Heart left ventricle (tissue), 16 donors: ENCODE data around the gene BRD3OS. TPM values are rescaled to one million over a fixed set of nuclear protein-coding genes. Genes with fewer than 3 reads are reported as not detected.

Source experiments
- ATAC-seq, 4 donors: fragments of 200-7000 bp; cut with Tn5 transposase; one replicate each; pipeline ENCODE4 v1.9.1; 2020 to 2022; ENCODE audit warnings: moderate library complexity in 4 of 4, mild to moderate bottlenecking in 3 of 4, moderate number of reproducible peaks in 1 of 4
- DNase-seq, 5 donors: peaks; one replicate each; pipeline ENCODE4 v3.0.0-alpha.2; 2020
- H3K27ac ChIP-seq, 12 donors: fragments of 200-600 bp; sonication (generic) in 4 of 12; one replicate each; pipeline versions ENCODE4 v1.5.0 to v1.8.0; 2016 to 2022; ENCODE audit warnings: mild to moderate bottlenecking in 2 of 12
- H3K27me3 ChIP-seq, 9 donors: fragments of 200-600 bp; sonication (generic) in 2 of 9; one replicate each; pipeline versions ENCODE4 v1.5.1 to v1.8.0; 2016 to 2022; ENCODE audit warnings: mild to moderate bottlenecking in 3 of 9
- H3K36me3 ChIP-seq, 9 donors: fragments of 200-600 bp; sonication (generic) in 2 of 9; one replicate each; pipeline versions ENCODE4 v1.5.0 to v1.8.0; 2018 to 2022; ENCODE audit warnings: mild to moderate bottlenecking in 2 of 9
- H3K4me1 ChIP-seq, 12 donors: fragments of 200-600 bp; sonication (generic) in 4 of 12; one replicate each; pipeline versions ENCODE4 v1.5.0 to v1.8.0; 2016 to 2022; ENCODE audit warnings: mild to moderate bottlenecking in 3 of 12
- H3K4me3 ChIP-seq, 12 donors: fragments of 200-600 bp; sonication (generic) in 4 of 12; one replicate each; pipeline versions ENCODE4 v1.5.0 to v1.8.0; 2017 to 2022; ENCODE audit warnings: mild to moderate bottlenecking in 9 of 12, moderate library complexity in 4 of 12
- H3K9me3 ChIP-seq, 12 donors: fragments of 200-600 bp; sonication (generic) in 4 of 12; one replicate each; pipeline versions ENCODE4 v1.5.0 to v1.8.0; 2016 to 2022; ENCODE audit warnings: mild to moderate bottlenecking in 1 of 12
- CTCF ChIP-seq, 12 donors: fragments of 200-600 bp; sonication (generic) in 4 of 12; IDR thresholded peaks; one replicate each; pipeline versions ENCODE4 v1.5.0 to v1.8.0; 2018 to 2022; ENCODE audit warnings: antibody characterized with exemption in 12 of 12, mild to moderate bottlenecking in 5 of 12
- POLR2A ChIP-seq, 2 donors: fragments of 450-650 bp; IDR thresholded peaks; one replicate each; pipeline ENCODE4 v1.6.1; 2017; ENCODE audit warnings: antibody characterized with exemption in 2 of 2, mild to moderate bottlenecking in 2 of 2, moderate library complexity in 2 of 2
- WGBS, 4 donors: extraction: QIAGEN DNeasy Blood & Tissue Kit in 2 of 4; methylation state at CpG; one replicate each; pipeline versions ENCODE4 v1.1.5 to v1.1.7; 2013 to 2018; 5-methylcytosine and 5-hydroxymethylcytosine counted together
- intact Hi-C, 10 donors: fragments of 100-400 bp; cut with DNase I; formaldehyde crosslinking; loops; one replicate each; pipeline versions ENCODE4 v1.11.1 to v1.14.2; 2022
- polyA plus RNA-seq, 2 donors: library from polyadenylated mRNA; stranded (reverse); fragments of 200-250 nt; gene quantifications; one replicate each; pipeline ENCODE4 v1.2.3, GENCODE V29; 2013
- total RNA-seq, 9 donors: library from RNA; depleted of rRNA in 2 of 9; stranded (reverse); fragments of >200 nt in 2 of 9; fragmentation: NEBNext Ultra II Directional in 3 of 9; extraction: Animal tissue kit (Norgen Biotek cat#: 25700) in 3 of 9; gene quantifications; one replicate each; pipeline versions ENCODE4 v1.1.0 to v1.2.4, GENCODE V29; 2016 to 2023
- donor health status: ischemic (EF 13 %, LVEDD 7.1; RV severe dilation, severe dysfunction).
- donor health status: healthy with polysubstance abuse.
- donor health status: DM: no; HTN: yes; CAD: no.
- donor health status: DM: no; HTN: no; CAD: no.
- donor health status: ischemic (EF 25% LVEDD 6.9; RV normal size, moderate dysfunction).
- donor health status: ischemic (EF 25% LVEDD 5.7; RV mildly dilated, moderate dysfunction).
- donor health status: healthy.
- donor health status: DM: yes; HTN: yes; CAD: no.
- donor health status: ischemic (EF 35%, LVEDD 5.7; RV mildly dilated, moderate dysfunction).
- donor health status: nonischemic (EF 11% LVEDD 7.7; RV severe dilation, severe dysfunction).
- donor health status: DM: yes; HTN: yes; CAD: no.
- donor health status: PGD.
- donor health status: ischemic (EF 29% LVEDD 5.4; RV normal size, mild dysfunction).
- donor health status: nonischemic (EF 23%, LVEDD 6.1; RV moderate dilation, normal function).

Gene BRD3OS
- total and polyA plus RNA-seq, 11 donors = 1.8 to 13.8 (median 8.9) TPM

- 91 to 96% (median 93%) methylated on average over 9 to 16 of the region's 16 CpGs for WGBS, 4 donors
- ATAC-seq (peak in 1 of 4 donors; percentile 8), DNase-seq (peak in 3 of 5 donors; percentile 16 to 48 (median 16))
These were observed 16.3 kb downstream of the BRD3OS start for GRCh38 chr9:134041649-134041962.

GRCh38 chr9:134043531-134043988 lies 18.3 kb downstream of the BRD3OS start:
- Histone ChIP-seq H3K27ac (no peak overlapping the region), H3K36me3 (peaks cover 0 to 99% (median 88%) of the 10 kb centered on the region in 9 donors), H3K9me3 (peaks cover 0 to 7% (median 0%) of the 10 kb centered on the region in 12 donors), H3K4me1 (peaks cover 0 to 14% (median under 1%) of the 10 kb centered on the region in 12 donors), H3K4me3 (no peak overlapping the region), H3K27me3 (no peaks in the 10 kb centered on the region)
- ATAC-seq (no peak), DNase-seq (peak in 1 of 5 donors; percentile 16)
- TF ChIP-seq CTCF (IDR thresholded peaks at IDR 0.05) (no peak), POLR2A (IDR thresholded peaks at IDR 0.05) (no peak)
- intact Hi-C loops = no loop called here
- 84 to 90% (median 86%) methylated on average over 10 to 11 of the region's 11 CpGs for WGBS, 4 donors

More at GRCh38 chr9:134041649-134041962, 16.3 kb downstream of the BRD3OS start:
- Histone ChIP-seq H3K4me1 (peaks cover 0 to 4% (median 0%) of the 10 kb centered on the region in 12 donors), H3K36me3 (peaks cover 3 to 99% (median 83%) of the 10 kb centered on the region in 9 donors), H3K27me3 (no peaks in the 10 kb centered on the region), H3K9me3 (peaks cover 0 to 27% (median 10%) of the 10 kb centered on the region in 12 donors), H3K27ac (no peak overlapping the region), H3K4me3 (no peak overlapping the region)
- no peak for TF ChIP-seq CTCF (IDR thresholded peaks at IDR 0.05)
- no peak for TF ChIP-seq POLR2A (IDR thresholded peaks at IDR 0.05)
- intact Hi-C loops = no loop called here

GRCh38 chr9:134044944-134045343 lies 19.7 kb downstream of the BRD3OS start:
- Histone ChIP-seq H3K27me3 (no peaks in the 10 kb centered on the region), H3K27ac (no peak overlapping the region), H3K9me3 (no peaks in the 10 kb centered on the region), H3K36me3 (peaks cover 0 to 99% (median 87%) of the 10 kb centered on the region in 9 donors), H3K4me3 (no peak overlapping the region), H3K4me1 (peaks cover 0 to 27% (median 8%) of the 10 kb centered on the region in 12 donors)
- intact Hi-C loops = no loop called here
- TF ChIP-seq CTCF (IDR thresholded peaks at IDR 0.05) (no peak), POLR2A (IDR thresholded peaks at IDR 0.05) (no peak)
- WGBS, 4 donors = 85 to 90% (median 88%) methylated on average over 12 of the region's 12 CpGs
- ATAC-seq (no peak), DNase-seq (peak in 1 of 5 donors; percentile 33)

- intact Hi-C loops = no loop called here
- Histone ChIP-seq H3K4me1 (peaks cover 0 to 28% (median 8%) of the 10 kb centered on the region in 12 donors), H3K9me3 (no peaks in the 10 kb centered on the region), H3K27me3 (no peaks in the 10 kb centered on the region), H3K36me3 (peaks cover 0 to 99% (median 90%) of the 10 kb centered on the region in 9 donors), H3K4me3 (no peak overlapping the region), H3K27ac (no peak overlapping the region)
- no peak for TF ChIP-seq POLR2A (IDR thresholded peaks at IDR 0.05)
- no peak for TF ChIP-seq CTCF (IDR thresholded peaks at IDR 0.05)
- DNase-seq = no peak
- WGBS, 4 donors = 84 to 87% (median 86%) methylated on average over 13 to 26 of the region's 26 CpGs
- ATAC-seq = no peak
These were observed 20.7 kb downstream of the BRD3OS start for GRCh38 chr9:134045841-134046544.
